GM18519 (cell line): Measurements from ENCODE around the gene MRPL9.

Experiments
- ATAC-seq: cut with Tn5 transposase; IDR thresholded peaks from one replicate; pipeline ENCODE4 v1.9.1; 2021; ENCODE audit warnings: mild to moderate bottlenecking, moderate library complexity; ENCODE audit not compliant: unreplicated experiment, low FRiP score

Gene MRPL9

GRCh38 chr1:151762941-151763921, at the start of gene MRPL9:
Gene MRPL9, minus strand, starts transcription at chr1:151763496. Its CDS starts 17 bp downstream, at chr1:151763479.
- peak; percentile 64 for ATAC-seq

DNA sequence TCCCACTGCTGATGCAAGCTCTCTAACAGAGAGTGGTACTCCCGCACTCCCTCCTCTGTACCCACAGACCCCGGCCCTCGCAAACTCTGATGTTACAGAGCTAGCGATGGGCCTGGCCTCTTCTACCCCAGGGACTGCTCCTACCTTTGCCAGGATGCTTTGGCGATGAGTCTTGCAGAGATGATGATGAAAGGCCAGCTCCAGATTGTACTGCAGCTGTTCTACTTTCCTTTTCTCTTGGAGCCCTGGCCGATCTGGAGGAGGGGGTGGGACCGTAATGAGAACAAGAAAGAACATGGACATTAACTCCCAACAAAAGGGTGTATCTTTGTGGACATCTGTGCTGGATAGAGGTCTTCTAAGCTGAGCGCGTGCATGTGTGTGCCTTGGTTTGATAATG, 47.9 kb upstream of the MRPL9 start:
- no peak for ATAC-seq

- ATAC-seq = no peak
These were observed 46.8 kb upstream of the MRPL9 start for GRCh38 chr1:151809985-151810556.

DNA sequence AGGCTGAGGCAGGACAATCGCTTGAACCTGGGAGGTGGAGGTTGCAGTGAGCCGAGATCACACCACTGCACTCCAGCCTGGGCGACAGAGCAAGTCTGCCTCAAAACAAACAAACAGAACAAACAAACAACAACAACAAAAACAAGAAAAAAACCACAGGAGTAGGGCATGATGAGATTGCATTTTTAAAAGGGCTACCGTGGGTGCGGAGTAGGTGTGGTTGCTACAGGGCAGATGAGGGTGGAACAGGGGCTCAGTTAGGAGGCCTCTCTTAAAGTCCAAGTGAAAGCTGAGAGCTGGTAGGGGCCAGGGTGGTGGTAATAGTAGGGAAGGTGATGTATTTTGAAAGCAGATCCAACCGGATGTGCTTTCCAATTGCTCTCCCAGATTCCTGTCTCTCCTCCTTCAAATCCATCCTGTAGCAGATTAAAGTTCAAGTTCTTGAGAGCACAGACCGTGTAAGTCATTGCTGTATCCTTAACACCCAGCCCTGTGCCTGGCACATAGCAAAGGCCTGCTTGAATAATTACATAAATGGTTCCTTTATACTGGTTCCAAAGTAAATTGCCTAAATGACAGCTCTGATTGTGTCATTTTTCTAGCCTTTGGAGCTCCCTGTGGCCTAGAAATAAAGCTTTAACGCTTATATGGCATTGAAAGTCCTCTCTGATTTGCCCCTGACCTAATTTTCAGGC, 46.1 kb upstream of the MRPL9 start:
- no peak for ATAC-seq

GRCh38 chr1:151807766-151808165, 44.5 kb upstream of the MRPL9 start:
- no peak for ATAC-seq

DNA sequence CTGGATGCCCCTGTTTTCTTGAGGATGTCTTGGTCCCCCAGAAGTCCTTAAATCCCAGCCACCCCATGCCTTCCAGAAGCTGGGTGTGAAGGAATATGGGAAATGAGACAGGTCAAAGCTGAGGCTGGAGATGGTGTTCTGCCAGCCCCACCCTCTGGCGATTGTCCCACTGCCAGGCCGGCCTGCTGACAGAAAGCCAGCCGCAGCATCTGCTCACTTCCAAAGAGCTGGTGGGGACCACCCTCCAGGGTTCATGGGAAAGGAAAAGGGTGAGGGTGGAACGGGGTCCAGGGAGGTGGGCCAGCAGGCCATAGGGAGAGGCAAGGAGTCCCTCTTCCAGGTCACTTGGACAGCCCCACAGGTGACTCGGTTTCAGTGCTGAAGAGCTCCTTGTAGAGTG, 43.8 kb upstream of the MRPL9 start:
- ATAC-seq = no peak

GRCh38 chr1:151806170-151806569, 42.9 kb upstream of the MRPL9 start:
- ATAC-seq = no peak

DNA sequence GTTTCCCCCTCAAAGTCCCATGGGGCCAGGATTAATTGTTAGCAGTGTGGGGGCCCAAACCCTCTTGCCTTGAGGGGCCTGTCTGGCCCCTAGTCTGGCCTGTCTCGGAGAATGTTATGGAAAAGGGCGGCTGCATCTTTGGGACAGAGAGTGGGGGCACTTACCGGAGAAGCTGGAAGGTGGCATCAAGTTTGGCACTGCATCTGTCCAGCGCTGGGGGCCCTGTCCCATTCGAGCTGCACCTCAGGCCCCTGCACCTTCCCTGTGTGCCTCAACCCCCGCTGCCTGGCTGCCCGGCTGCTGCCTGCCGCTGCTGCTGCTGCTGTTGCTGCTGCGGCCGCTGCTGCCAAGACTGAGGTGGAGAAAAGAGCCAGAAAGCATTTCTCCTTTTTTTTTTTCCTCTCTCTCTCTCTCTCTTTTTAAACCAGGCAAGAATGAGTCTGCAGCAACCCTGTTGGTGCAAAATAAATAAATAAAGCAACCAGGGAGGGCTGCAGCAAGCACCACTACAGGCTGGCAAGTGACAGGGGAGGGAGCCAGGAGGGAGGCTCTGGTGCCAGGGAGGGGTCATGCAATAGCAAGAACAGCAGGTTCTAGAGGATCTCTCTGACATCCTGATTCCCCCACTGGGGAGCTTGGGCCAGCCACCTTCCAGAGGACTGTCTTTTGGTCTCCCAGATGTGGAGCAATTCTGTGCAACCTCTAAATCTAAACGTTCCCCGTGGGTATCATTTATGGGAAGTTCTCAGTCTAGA, 41.9 kb upstream of the MRPL9 start, which contains the start of gene LINGO4:
LINGO4 (minus strand) TSS at position 354 of the 755 bp plus-strand sequence. CDS start 2,715 bp downstream, outside the sequence.
- no peak for ATAC-seq

DNA sequence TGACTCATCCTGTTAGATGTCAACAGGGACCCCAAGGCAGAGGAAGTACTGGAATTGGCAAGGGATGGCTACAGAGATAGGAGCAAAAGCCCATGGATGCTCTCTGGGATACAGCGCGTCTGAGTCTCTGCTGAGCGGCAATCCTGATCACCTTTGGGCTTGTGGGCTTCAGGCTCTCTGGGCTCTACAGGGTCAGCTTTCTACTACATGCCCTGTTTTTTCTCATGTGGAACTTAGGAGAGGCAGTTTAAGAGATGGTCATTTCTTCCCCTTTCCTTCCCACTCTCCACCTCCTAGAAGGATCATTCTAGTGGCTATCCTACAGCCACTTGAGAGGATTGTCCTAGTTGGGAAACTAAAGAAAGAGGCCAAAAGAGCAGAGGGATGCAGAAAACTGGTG, 40.6 kb upstream of the MRPL9 start:
- no peak for ATAC-seq

- no peak for ATAC-seq
These were observed 39.9 kb upstream of the MRPL9 start for GRCh38 chr1:151803164-151803563.

- no peak for ATAC-seq
These were observed 39.1 kb upstream of the MRPL9 start for GRCh38 chr1:151802372-151802771.

DNA sequence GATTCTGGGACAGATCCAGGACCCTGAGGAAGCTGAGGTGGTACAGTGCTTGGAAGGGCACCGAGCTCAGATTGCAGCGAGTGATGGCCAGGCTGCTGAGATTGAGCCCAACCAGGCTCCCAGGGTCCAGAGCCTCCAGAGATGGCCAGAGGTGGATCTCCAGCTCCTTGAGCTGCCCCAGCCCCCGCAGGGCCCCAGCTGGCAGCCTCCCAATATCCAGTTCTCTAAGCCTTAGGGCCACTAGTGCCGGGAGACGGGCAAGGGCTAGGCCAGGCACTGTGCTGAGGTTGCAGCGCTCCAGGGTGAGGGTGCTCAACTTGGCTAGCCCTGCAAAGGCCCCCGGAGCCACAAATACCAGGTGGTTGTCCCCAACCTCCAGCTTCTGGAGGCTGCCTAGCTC, 38.5 kb upstream of the MRPL9 start:
- ATAC-seq = no peak

- ATAC-seq = no peak
These were observed 38.1 kb upstream of the MRPL9 start for GRCh38 chr1:151801310-151801820.

- no peak for ATAC-seq
These were observed 37.5 kb upstream of the MRPL9 start for GRCh38 chr1:151800830-151801229.

DNA sequence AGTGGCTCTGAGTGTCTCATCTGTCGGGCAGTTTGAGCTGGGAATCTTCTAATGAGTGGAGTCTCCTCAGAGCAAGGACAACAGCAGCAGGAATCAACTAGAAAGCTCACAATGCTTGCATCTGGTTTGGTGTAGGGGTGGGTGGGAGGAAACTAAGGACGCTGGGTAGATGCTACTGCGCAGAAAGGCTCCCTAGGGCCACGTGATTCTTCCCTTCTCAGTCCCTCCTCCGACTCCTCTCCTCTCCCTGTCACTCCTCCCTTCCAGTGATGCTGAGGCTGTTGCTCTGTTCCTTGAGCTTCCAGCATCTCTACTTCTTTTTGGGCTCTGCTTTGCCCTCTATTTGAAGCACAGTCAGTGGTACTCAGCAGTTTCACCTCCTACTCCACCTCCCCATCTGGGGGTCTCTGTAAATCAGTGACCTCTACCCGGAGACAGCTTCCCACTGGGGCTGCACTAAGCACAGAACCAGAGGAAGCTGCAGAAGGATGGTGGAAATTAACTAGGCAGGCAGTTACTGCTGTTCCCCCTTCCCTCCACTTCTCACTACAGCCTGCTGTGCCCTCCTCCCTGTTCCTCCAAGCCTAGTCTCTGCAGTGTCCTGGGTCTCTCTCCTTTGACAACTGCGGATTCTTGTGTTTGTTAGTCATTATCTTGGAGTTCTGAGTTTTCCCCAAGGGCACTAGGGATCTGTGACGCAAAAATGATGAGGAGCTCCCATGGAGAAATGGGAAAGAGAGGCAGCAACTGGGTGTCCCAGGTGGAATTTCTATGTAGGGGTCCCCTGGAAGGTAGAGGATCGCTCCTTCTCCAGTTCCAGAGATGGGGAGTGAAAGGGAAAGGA, 36.1 kb upstream of the MRPL9 start:
- no peak for ATAC-seq

GRCh38 chr1:151798571-151798970, 35.3 kb upstream of the MRPL9 start:
- ATAC-seq = no peak

DNA sequence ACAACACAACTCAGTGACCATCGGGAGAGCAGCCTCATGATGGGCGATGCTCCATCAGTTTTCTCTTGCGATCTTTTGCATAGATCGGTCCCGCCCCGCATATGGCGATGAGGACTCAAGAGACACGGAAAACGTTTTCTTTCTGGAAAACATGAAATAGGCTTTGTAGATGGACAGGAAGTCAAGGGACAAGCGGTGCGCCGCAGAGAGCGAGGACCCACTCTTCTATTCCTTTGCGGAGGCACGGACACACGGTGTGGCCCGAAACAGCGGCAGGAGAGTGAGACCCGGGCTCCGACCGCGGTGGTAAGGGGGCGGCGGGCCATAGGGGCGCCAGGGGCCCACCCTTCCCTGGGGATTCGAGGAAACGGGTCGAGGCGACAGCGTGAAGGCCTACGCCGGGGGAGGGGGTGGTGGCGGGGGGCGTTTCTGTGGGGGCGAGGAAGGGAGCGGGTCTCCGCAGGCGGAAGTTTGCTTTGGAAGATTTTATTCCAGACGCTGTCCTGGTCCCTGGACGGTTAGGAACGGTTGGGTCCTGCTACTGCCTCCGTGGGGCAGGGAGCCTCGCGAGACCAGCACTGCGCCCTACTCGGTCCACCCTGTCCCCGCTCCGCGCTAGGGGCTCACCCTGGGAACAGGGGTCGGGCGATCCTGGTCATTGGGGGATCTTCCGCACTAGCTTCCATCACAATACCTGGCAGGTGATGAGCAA, 27.8 kb upstream of the MRPL9 start:
- no peak for ATAC-seq

DNA sequence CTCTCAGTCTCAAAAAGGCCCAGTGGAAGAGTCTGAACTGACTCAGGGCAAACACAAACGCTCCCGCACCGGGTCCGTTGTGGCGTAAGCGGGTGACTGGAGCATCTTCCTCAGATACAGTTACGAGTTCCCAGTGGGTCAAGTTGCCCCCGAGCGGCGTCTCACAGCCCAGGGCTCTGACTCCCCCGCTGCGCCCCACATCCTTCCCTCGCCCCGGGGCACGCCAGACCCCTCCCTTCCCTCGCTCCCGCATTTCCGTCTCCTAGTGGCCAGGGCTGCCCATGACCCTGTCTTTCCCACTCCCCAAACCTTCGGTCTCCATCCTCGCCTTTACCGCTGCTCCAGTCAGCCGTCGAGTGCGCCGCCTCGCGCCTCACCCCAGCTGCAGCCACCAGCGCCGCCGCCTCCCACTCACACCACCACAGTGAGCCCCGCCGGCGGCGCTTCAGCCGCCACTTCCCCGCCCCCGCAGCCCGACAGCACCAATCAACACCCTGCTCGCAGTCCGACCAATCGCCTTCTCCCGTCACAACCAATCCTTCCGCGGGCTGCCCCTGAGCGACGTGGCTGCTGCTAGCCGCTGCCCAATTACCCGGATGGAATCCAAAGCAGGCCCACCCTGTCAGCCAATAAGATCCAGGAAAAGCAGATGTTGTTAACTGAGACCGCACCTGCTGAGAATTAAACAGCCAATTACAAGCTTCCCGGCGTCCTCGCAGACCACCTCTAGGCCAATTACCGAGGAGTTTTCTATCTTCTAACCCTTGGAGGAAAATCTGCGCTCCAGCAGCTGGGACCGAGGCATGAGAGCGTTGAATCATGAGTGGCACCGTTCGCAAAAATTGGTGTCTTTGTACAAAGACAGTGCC, 27.0 kb upstream of the MRPL9 start, which contains the start of gene TDRKH:
TDRKH (minus strand) TSS at position 430 of the 869 bp plus-strand sequence. CDS start 7,478 bp downstream, outside the sequence.
- ATAC-seq = peak; percentile 90
